GM21390 (cell line): ENCODE results near the gene VSTM2B.

ENCODE experiments used
- ATAC-seq: cut with Tn5 transposase; IDR thresholded peaks from one replicate; pipeline ENCODE4 v1.9.1; 2021; ENCODE audit not compliant: unreplicated experiment

The VSTM2B gene

GRCh38 chr19:29515233-29515619, 10.6 kb upstream of the VSTM2B start:
- no peak for ATAC-seq

- no peak for ATAC-seq
Measured at GRCh38 chr19:29515706-29516357, 10.0 kb upstream of the VSTM2B start.

- ATAC-seq: no peak
Measured at GRCh38 chr19:29516358-29516725, 9.5 kb upstream of the VSTM2B start.

- no peak for ATAC-seq
Measured at GRCh38 chr19:29516821-29517395, 8.9 kb upstream of the VSTM2B start.

GRCh38 chr19:29517412-29517811, 8.4 kb upstream of the VSTM2B start:
- ATAC-seq: no peak

- ATAC-seq: no peak
Measured at GRCh38 chr19:29517946-29518345, 7.8 kb upstream of the VSTM2B start.

- ATAC-seq: no peak
Measured at GRCh38 chr19:29519146-29519545, 6.6 kb upstream of the VSTM2B start.

GRCh38 chr19:29519931-29520330, 5.9 kb upstream of the VSTM2B start:
- ATAC-seq: no peak

GRCh38 chr19:29520390-29520789, 5.4 kb upstream of the VSTM2B start:
- ATAC-seq: no peak

- ATAC-seq: no peak
Measured at GRCh38 chr19:29521291-29522075, 4.3 kb upstream of the VSTM2B start.

GRCh38 chr19:29523568-29523967, 2.2 kb upstream of the VSTM2B start:
- ATAC-seq: no peak

GRCh38 chr19:29524201-29524911, 1.4 kb upstream of the VSTM2B start:
- ATAC-seq: no peak

GRCh38 chr19:29524912-29525831, 622 bp upstream of the VSTM2B start:
- no peak for ATAC-seq

- ATAC-seq: no peak
Measured at GRCh38 chr19:29526730-29527499, 1.1 kb downstream of the VSTM2B start.

- no peak for ATAC-seq
Measured at GRCh38 chr19:29527500-29528328, 1.9 kb downstream of the VSTM2B start.

GRCh38 chr19:29528350-29528945, 2.7 kb downstream of the VSTM2B start:
- ATAC-seq: peak; percentile 67

- ATAC-seq: no peak
Measured at GRCh38 chr19:29528946-29529645, 3.3 kb downstream of the VSTM2B start.
